Stimulated activated naive CD8-positive, alpha-beta T cell treated with anti-CD3 and anti-CD28 coated beads, Interleukin-15, Interleukin-2, amounts not matched to agents 100 ng/mL and 50 ng/mL, for 24 hours (primary cell): Measurements from ENCODE around the gene IFIH1.

ENCODE experiments used
- H3K27ac Mint-ChIP-seq: one replicate; pipeline ENCODE4 v1.8.0; 2021; ENCODE audit warnings: mild to moderate bottlenecking, mixed read lengths
- H3K27me3 Mint-ChIP-seq: one replicate; pipeline ENCODE4 v1.8.0; 2021; ENCODE audit warnings: mixed read lengths
- H3K36me3 Mint-ChIP-seq: one replicate; pipeline ENCODE4 v1.8.0; 2021; ENCODE audit warnings: low read depth, mixed read lengths
- H3K4me1 Mint-ChIP-seq: one replicate; pipeline ENCODE4 v1.8.0; 2021; ENCODE audit warnings: low read depth, mixed read lengths
- H3K4me3 Mint-ChIP-seq: one replicate; pipeline ENCODE4 v1.8.0; 2021; ENCODE audit warnings: mild to moderate bottlenecking, mixed read lengths
- H3K9me3 Mint-ChIP-seq: one replicate; pipeline ENCODE4 v1.8.0; 2021; ENCODE audit warnings: mixed read lengths

The IFIH1 gene

GRCh38 chr2:162324953-162325352 is 6.5 kb upstream of the IFIH1 start:
- Mint-ChIP-seq H3K36me3 (no peaks in the 10 kb centered on the region), H3K9me3 (no peaks in the 10 kb centered on the region), H3K27ac (no peak overlapping the region), H3K4me3 (no peak overlapping the region), H3K27me3 (no peaks in the 10 kb centered on the region), H3K4me1 (peaks cover 20% of the 10 kb centered on the region)

- Mint-ChIP-seq H3K27me3 (no peaks in the 10 kb centered on the region), H3K27ac (no peak overlapping the region), H3K4me3 (no peak overlapping the region)
Measured at GRCh38 chr2:162320864-162321517, 2.5 kb upstream of the IFIH1 start.

GRCh38 chr2:162317861-162318327 is 590 bp downstream of the IFIH1 start:
- Mint-ChIP-seq H3K27ac (peak overlapping the region; percentile 98), H3K4me3 (peak overlapping the region; percentile 96)

More at GRCh38 chr2:162320864-162321517, 2.5 kb upstream of the IFIH1 start:
- H3K4me1 Mint-ChIP-seq: peaks cover 42% of the 10 kb centered on the region
- no peaks in the 10 kb centered on the region for H3K9me3 Mint-ChIP-seq
- H3K36me3 Mint-ChIP-seq: no peaks in the 10 kb centered on the region

GRCh38 chr2:162317058-162317742 is 1.3 kb downstream of the IFIH1 start:
- Mint-ChIP-seq H3K4me1 (peaks cover 73% of the 10 kb centered on the region), H3K4me3 (peak overlapping the region; percentile 96), H3K27me3 (no peaks in the 10 kb centered on the region), H3K27ac (peak overlapping the region; percentile 98), H3K9me3 (no peaks in the 10 kb centered on the region), H3K36me3 (peaks cover 13% of the 10 kb centered on the region)

More at GRCh38 chr2:162317861-162318327, 590 bp downstream of the IFIH1 start:
- H3K27me3 Mint-ChIP-seq: no peaks in the 10 kb centered on the region
- H3K36me3 Mint-ChIP-seq: peaks cover 13% of the 10 kb centered on the region
- H3K4me1 Mint-ChIP-seq: peaks cover 67% of the 10 kb centered on the region
- H3K9me3 Mint-ChIP-seq: no peaks in the 10 kb centered on the region

GRCh38 chr2:162316590-162316989 is 1.9 kb downstream of the IFIH1 start:
- Mint-ChIP-seq H3K4me1 (peaks cover 78% of the 10 kb centered on the region), H3K4me3 (peak overlapping the region; percentile 96), H3K27ac (peak overlapping the region; percentile 58), H3K27me3 (no peaks in the 10 kb centered on the region), H3K36me3 (peaks cover 13% of the 10 kb centered on the region), H3K9me3 (no peaks in the 10 kb centered on the region)

- H3K27me3 Mint-ChIP-seq: no peaks in the 10 kb centered on the region
- peaks cover 74% of the 10 kb centered on the region for H3K4me1 Mint-ChIP-seq
- no peaks in the 10 kb centered on the region for H3K9me3 Mint-ChIP-seq
- H3K4me3 Mint-ChIP-seq: peak overlapping the region; percentile 96
- no peak overlapping the region for H3K27ac Mint-ChIP-seq
- H3K36me3 Mint-ChIP-seq: peaks cover 17% of the 10 kb centered on the region
Measured at GRCh38 chr2:162315938-162316337, 2.5 kb downstream of the IFIH1 start.

GRCh38 chr2:162312853-162313252 is 5.6 kb downstream of the IFIH1 start:
- H3K36me3 Mint-ChIP-seq: peaks cover 34% of the 10 kb centered on the region
- H3K4me3 Mint-ChIP-seq: no peak overlapping the region
- peaks cover 71% of the 10 kb centered on the region for H3K4me1 Mint-ChIP-seq
- H3K9me3 Mint-ChIP-seq: no peaks in the 10 kb centered on the region
- no peak overlapping the region for H3K27ac Mint-ChIP-seq
- no peaks in the 10 kb centered on the region for H3K27me3 Mint-ChIP-seq

GRCh38 chr2:162308747-162309503 is 9.6 kb downstream of the IFIH1 start:
- Mint-ChIP-seq H3K36me3 (peaks cover 32% of the 10 kb centered on the region), H3K9me3 (no peaks in the 10 kb centered on the region), H3K4me3 (no peak overlapping the region)

GRCh38 chr2:162305901-162306300 is 12.6 kb downstream of the IFIH1 start:
- no peak overlapping the region for H3K4me3 Mint-ChIP-seq
- peaks cover 21% of the 10 kb centered on the region for H3K4me1 Mint-ChIP-seq
- H3K27me3 Mint-ChIP-seq: no peaks in the 10 kb centered on the region
- H3K27ac Mint-ChIP-seq: no peak overlapping the region
- no peaks in the 10 kb centered on the region for H3K9me3 Mint-ChIP-seq
- peaks cover 23% of the 10 kb centered on the region for H3K36me3 Mint-ChIP-seq

More at GRCh38 chr2:162308747-162309503, 9.6 kb downstream of the IFIH1 start:
- Mint-ChIP-seq H3K4me1 (peaks cover 41% of the 10 kb centered on the region), H3K27ac (peak overlapping the region; percentile 61), H3K27me3 (no peaks in the 10 kb centered on the region)

- Mint-ChIP-seq H3K27ac (no peak overlapping the region), H3K4me1 (no peaks in the 10 kb centered on the region), H3K27me3 (no peaks in the 10 kb centered on the region), H3K36me3 (peaks cover 6% of the 10 kb centered on the region), H3K9me3 (no peaks in the 10 kb centered on the region), H3K4me3 (no peak overlapping the region)
Measured at GRCh38 chr2:162301877-162302276, 16.6 kb downstream of the IFIH1 start.

GRCh38 chr2:162301151-162301804 is 17.2 kb downstream of the IFIH1 start:
- H3K27me3 Mint-ChIP-seq: no peaks in the 10 kb centered on the region
- H3K4me1 Mint-ChIP-seq: no peaks in the 10 kb centered on the region
- no peak overlapping the region for H3K4me3 Mint-ChIP-seq
- H3K9me3 Mint-ChIP-seq: no peaks in the 10 kb centered on the region
- H3K27ac Mint-ChIP-seq: no peak overlapping the region
- H3K36me3 Mint-ChIP-seq: peaks cover 6% of the 10 kb centered on the region

- H3K36me3 Mint-ChIP-seq: peaks cover 4% of the 10 kb centered on the region
- no peaks in the 10 kb centered on the region for H3K9me3 Mint-ChIP-seq
- H3K4me3 Mint-ChIP-seq: no peak overlapping the region
- no peaks in the 10 kb centered on the region for H3K4me1 Mint-ChIP-seq
- H3K27ac Mint-ChIP-seq: no peak overlapping the region
- H3K27me3 Mint-ChIP-seq: no peaks in the 10 kb centered on the region
Measured at GRCh38 chr2:162300266-162300665, 18.2 kb downstream of the IFIH1 start.

GRCh38 chr2:162298669-162299335 is 19.7 kb downstream of the IFIH1 start:
- Mint-ChIP-seq H3K27ac (no peak overlapping the region), H3K4me3 (no peak overlapping the region), H3K36me3 (peaks cover 4% of the 10 kb centered on the region), H3K4me1 (no peaks in the 10 kb centered on the region), H3K27me3 (no peaks in the 10 kb centered on the region), H3K9me3 (no peaks in the 10 kb centered on the region)

GRCh38 chr2:162297925-162298552 is 20.4 kb downstream of the IFIH1 start:
- H3K4me3 Mint-ChIP-seq: no peak overlapping the region
- H3K9me3 Mint-ChIP-seq: no peaks in the 10 kb centered on the region
- no peaks in the 10 kb centered on the region for H3K27me3 Mint-ChIP-seq
- no peak overlapping the region for H3K27ac Mint-ChIP-seq
- no peaks in the 10 kb centered on the region for H3K4me1 Mint-ChIP-seq
- peaks cover 4% of the 10 kb centered on the region for H3K36me3 Mint-ChIP-seq
